Astrocyte (in vitro differentiated cells and primary cell): ENCODE measurements around the gene KLK2.

ENCODE experiments used
- EZH2 ChIP-seq: IDR thresholded peaks from 2 replicates; pipeline ENCODE4 v1.6.1; 2012; ENCODE audit warnings: mild to moderate bottlenecking, low read length, inconsistent platforms; ENCODE audit not compliant: insufficient read depth
- TF ChIP-seq, protein P1 (sequence below): IDR thresholded peaks from 2 replicates; pipeline ENCODE4 v1.5.1; 2011; ENCODE audit warnings: low read depth, mild to moderate bottlenecking, inconsistent platforms, low read length, moderate library complexity; ENCODE audit not compliant: insufficient read depth

DNA sequence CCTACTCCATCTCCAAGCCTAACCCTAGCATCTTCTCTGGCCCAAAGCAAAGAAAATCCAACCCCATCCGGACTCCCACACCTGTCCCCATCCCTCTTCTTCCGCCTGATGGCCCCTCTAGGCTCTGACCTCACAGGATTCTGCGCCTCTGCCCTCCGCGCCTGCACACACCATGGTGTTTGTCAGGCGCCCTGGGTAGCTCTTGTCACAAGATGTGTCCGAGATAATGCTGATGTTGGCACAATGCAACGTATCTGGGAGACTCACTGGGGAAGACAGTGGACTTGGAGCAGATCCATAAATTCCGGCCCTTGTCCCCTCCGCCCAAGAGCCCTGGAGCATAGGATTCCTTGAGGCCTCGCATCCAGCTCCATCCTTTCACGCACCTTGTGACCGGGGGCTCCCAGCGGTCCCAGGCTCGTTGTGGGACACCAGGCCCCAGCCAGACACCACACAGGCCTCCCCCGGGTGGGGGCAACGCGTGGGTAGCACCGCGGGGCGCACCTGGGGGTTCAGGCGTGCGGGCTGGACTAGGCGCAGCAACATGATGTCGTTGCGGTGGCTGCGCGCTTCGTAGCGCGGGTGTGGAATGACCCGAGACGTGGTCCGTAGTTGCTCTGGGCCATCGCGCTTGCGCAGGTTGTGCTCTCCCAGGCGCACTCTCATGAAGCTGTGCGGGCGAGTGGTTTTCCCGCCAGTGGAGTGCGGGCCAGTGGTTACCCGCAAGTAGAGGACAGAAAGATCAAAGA lies 46.6 kb upstream of the KLK2 start:
- TF ChIP-seq, protein P1, sequence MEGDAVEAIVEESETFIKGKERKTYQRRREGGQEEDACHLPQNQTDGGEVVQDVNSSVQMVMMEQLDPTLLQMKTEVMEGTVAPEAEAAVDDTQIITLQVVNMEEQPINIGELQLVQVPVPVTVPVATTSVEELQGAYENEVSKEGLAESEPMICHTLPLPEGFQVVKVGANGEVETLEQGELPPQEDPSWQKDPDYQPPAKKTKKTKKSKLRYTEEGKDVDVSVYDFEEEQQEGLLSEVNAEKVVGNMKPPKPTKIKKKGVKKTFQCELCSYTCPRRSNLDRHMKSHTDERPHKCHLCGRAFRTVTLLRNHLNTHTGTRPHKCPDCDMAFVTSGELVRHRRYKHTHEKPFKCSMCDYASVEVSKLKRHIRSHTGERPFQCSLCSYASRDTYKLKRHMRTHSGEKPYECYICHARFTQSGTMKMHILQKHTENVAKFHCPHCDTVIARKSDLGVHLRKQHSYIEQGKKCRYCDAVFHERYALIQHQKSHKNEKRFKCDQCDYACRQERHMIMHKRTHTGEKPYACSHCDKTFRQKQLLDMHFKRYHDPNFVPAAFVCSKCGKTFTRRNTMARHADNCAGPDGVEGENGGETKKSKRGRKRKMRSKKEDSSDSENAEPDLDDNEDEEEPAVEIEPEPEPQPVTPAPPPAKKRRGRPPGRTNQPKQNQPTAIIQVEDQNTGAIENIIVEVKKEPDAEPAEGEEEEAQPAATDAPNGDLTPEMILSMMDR: no peak
- TF ChIP-seq EZH2: no peak
